B cell (primary cell): ENCODE results near the gene FAM107B. TPM values are rescaled to one million over a fixed set of nuclear protein-coding genes. Genes with fewer than 3 reads are reported as not detected.

Source experiments
- ATAC-seq: fragments of 200-7000 bp; cut with Tn5 transposase; one replicate; pipeline ENCODE4 v1.10.0; 2021; ENCODE audit warnings: low read depth, mild to moderate bottlenecking, moderate number of reproducible peaks, moderate library complexity
- CTCF ChIA-PET: fragments of 350-600 bp; sonication (Branson Sonifier 250); formaldehyde crosslinking; loops from one replicate; lab custom pipeline; 2021; ENCODE audit warnings: antibody characterized with exemption, inconsistent platforms; lab: Charles Lee
- POLR2A ChIA-PET: fragments of 350-600 bp; sonication (Branson Sonifier 250); formaldehyde crosslinking; loops from one replicate; lab custom pipeline; 2021; ENCODE audit warnings: antibody characterized with exemption; lab: Charles Lee
- DNase-seq: peaks from one replicate; pipeline ENCODE4 v3.0.0; 2013
- H2AFZ ChIP-seq: 2 replicates; pipeline ENCODE4 v1.6.1; 2012; ENCODE audit warnings: mild to moderate bottlenecking, low read depth, low read length; ENCODE audit not compliant: insufficient read depth, poor library complexity, severe bottlenecking
- H3K27ac ChIP-seq, 2 donors: 1 replicate in 1 of 2; 2 replicates in 1 of 2; pipeline ENCODE4 v1.5.1; 2012 to 2013; ENCODE audit warnings: low read length in 2 of 2, mild to moderate bottlenecking in 2 of 2, moderate library complexity in 1 of 2
- H3K27me3 ChIP-seq, 4 experiments: fragments of 200-600 bp in 1 of 4; sonication (generic) in 1 of 4; replicated peaks in 1 of 4; 1 replicate in 2 of 4; 2 replicates in 2 of 4; pipeline versions ENCODE4 v1.6.1 to v1.7.0; 2013 to 2016; ENCODE audit warnings: low read length in 3 of 4, mild to moderate bottlenecking in 2 of 4, mixed read lengths in 1 of 4, moderate library complexity in 1 of 4; ENCODE audit not compliant: insufficient read depth in 4 of 4, control insufficient read depth in 3 of 4; ENCODE audit errors: control extremely low read depth in 1 of 4
- H3K36me3 ChIP-seq, 2 experiments: replicated peaks in 1 of 2; 1 replicate in 1 of 2; 2 replicates in 1 of 2; pipeline versions ENCODE4 v1.6.1 to v1.7.1; 2013; ENCODE audit warnings: low read length in 1 of 2; ENCODE audit not compliant: insufficient read depth in 2 of 2, control insufficient read depth in 1 of 2; ENCODE audit errors: control extremely low read depth in 1 of 2, extremely low read depth in 1 of 2
- H3K4me1 ChIP-seq, 2 donors: fragments of 200-600 bp in 1 of 2; sonication (generic) in 1 of 2; 1 replicate in 1 of 2; 2 replicates in 1 of 2; pipeline versions ENCODE4 v1.5.1 to v1.6.1; 2013 to 2017; ENCODE audit warnings: low read length in 2 of 2; ENCODE audit not compliant: control insufficient read depth in 2 of 2, insufficient read depth in 2 of 2
- H3K4me2 ChIP-seq: replicated peaks from 2 replicates; pipeline ENCODE3; 2012; ENCODE audit warnings: mild to moderate bottlenecking, low read depth, low read length; ENCODE audit not compliant: poor library complexity, severe bottlenecking
- H3K4me3 ChIP-seq, 5 experiments: fragments of 200-600 bp in 1 of 5; sonication (generic) in 1 of 5; 1 replicate in 3 of 5; 2 replicates in 2 of 5; pipeline versions ENCODE4 v1.5.1 to v1.7.0; 2011 to 2016; ENCODE audit warnings: low read length in 4 of 5, mild to moderate bottlenecking in 4 of 5, low read depth in 2 of 5, control low read depth in 1 of 5, moderate library complexity in 1 of 5; ENCODE audit not compliant: insufficient read depth in 1 of 5; ENCODE audit errors: control extremely low read depth in 1 of 5, extremely low read depth in 1 of 5
- H3K79me2 ChIP-seq: fragments of 200-600 bp; sonication (generic); one replicate; pipeline ENCODE4 v1.6.0; 2016; ENCODE audit warnings: low read length; ENCODE audit not compliant: control insufficient read depth, insufficient read depth
- H3K9ac ChIP-seq: fragments of 200-600 bp; sonication (generic); 2 replicates; pipeline ENCODE4 v1.6.1; 2017; ENCODE audit warnings: mild to moderate bottlenecking, low read length, moderate library complexity
- H3K9me3 ChIP-seq, 3 donors: one replicate each; pipeline versions ENCODE4 v1.6.1 to v1.7.1; 2013; ENCODE audit warnings: low read length in 2 of 3; ENCODE audit not compliant: control insufficient read depth in 2 of 3, insufficient read depth in 1 of 3; ENCODE audit errors: control extremely low read depth in 1 of 3
- H4K20me1 ChIP-seq: 2 replicates; pipeline ENCODE4 v1.6.0; 2012; ENCODE audit warnings: mild to moderate bottlenecking, low read length; ENCODE audit not compliant: insufficient read depth, control insufficient read depth, poor library complexity, severe bottlenecking
- H3K27ac Mint-ChIP-seq: one replicate; pipeline ENCODE4 v1.8.0; 2021; ENCODE audit warnings: mixed read lengths
- H3K27me3 Mint-ChIP-seq: one replicate; pipeline ENCODE4 v1.8.0; 2021; ENCODE audit warnings: mixed read lengths
- H3K4me1 Mint-ChIP-seq: one replicate; pipeline ENCODE4 v1.8.0; 2021; ENCODE audit warnings: mixed read lengths
- H3K4me3 Mint-ChIP-seq: one replicate; pipeline ENCODE4 v1.8.0; 2021; ENCODE audit warnings: mixed read lengths
- H3K9me3 Mint-ChIP-seq: one replicate; pipeline ENCODE4 v1.8.0; 2022; ENCODE audit warnings: mixed read lengths; ENCODE audit not compliant: insufficient read depth
- EZH2 ChIP-seq: IDR thresholded peaks from 2 replicates; pipeline ENCODE4 v1.6.1; 2012; ENCODE audit warnings: borderline replicate concordance, low read depth, mild to moderate bottlenecking, moderate library complexity, low read length; ENCODE audit not compliant: insufficient read depth, poor library complexity, severe bottlenecking
- WGBS: methylation state at CpG from one replicate; pipeline ENCODE4 v1.1.5; 2013; ENCODE audit warnings: missing lambda C conversion rate; ENCODE audit not compliant: insufficient coverage; 5-methylcytosine and 5-hydroxymethylcytosine counted together
- intact Hi-C: fragments of 100-400 bp; cut with micrococcal nuclease; formaldehyde crosslinking; loops from one replicate; pipeline ENCODE4 v1.10.0; 2022
- polyA plus RNA-seq: library from polyadenylated mRNA; depleted of rRNA; stranded (reverse); fragments of >200 nt; gene quantifications from 2 replicates; pipeline ENCODE4 v1.2.3, GENCODE V29; 2012
- total RNA-seq, 2 donors: library from RNA; stranded (reverse); fragments of 120-200 nt in 1 of 2; gene quantifications; 1 replicate in 1 of 2; 2 replicates in 1 of 2; pipeline versions ENCODE4 v1.2.3 to v1.2.4, GENCODE V29; 2013 to 2022
- TF ChIP-seq, protein P1 (sequence below): fragments of 200-600 bp; IDR thresholded peaks from one replicate; pipeline ENCODE4 v1.8.0; 2022; ENCODE audit warnings: antibody characterized with exemption, mild to moderate bottlenecking

Gene FAM107B
- total and polyA plus RNA-seq, 2 donors (not counting 1 experiment from before 2014, with no cell fraction given): 31.9 to 318 TPM

DNA sequence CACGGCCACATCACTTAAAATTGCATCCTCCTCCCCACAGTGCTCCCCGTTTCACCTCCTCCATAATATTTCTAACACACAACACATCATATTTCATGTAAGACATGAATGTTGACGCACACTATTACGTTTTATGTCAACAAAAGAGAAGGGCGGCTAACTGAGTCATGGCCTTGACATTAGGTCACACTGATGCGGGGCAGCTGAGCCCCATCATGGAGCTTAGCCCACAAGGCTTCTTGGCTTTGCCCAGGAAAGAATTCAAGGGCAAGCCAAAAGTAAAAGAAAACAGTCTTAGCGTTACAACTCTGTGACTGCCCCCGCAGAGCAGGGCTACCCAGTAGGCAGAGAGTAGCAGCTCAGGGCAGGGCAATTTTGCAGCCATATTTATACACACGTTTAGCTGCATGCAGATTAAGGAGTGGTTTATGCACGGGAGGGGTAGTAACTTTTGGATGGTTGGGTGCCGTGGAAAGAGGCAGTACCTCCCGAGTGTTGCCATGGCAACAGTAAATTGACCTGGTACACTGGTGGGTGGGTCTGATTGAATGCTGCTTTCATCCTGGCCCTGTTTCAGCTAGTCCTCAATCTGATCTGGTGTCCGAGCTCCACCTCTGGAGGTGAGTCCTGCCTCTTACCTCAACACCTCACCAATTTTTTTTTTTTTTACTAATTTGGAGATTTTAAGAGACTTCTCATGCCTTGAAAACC is 287.8 kb downstream of the FAM107B start:
- H3K27ac Mint-ChIP-seq: no peak overlapping the region
- peaks cover 43% of the 10 kb centered on the region for H3K27me3 Mint-ChIP-seq
- no peak overlapping the region for H3K9ac ChIP-seq
- peaks cover 10% of the 10 kb centered on the region for H3K9me3 Mint-ChIP-seq
- peaks cover 4% of the 10 kb centered on the region for H3K4me1 Mint-ChIP-seq
- H3K4me2 ChIP-seq: no peak overlapping the region
- WGBS: 84% methylated on average over 12 of the region's 13 CpGs
- H3K36me3 ChIP-seq: no peaks in the 10 kb centered on the region
- peaks cover 0 to 29% (median 10%) of the 10 kb centered on the region in 4 experiments for H3K27me3 ChIP-seq
- no peaks in the 10 kb centered on the region for H4K20me1 ChIP-seq
- ATAC-seq (no peak), DNase-seq (no peak)
- no peak overlapping the region for H3K4me3 ChIP-seq
- intact Hi-C loops: no loop called here
- no peak overlapping the region for H3K27ac ChIP-seq
- H3K4me3 Mint-ChIP-seq: no peak overlapping the region
- no peak for TF ChIP-seq EZH2
- TF ChIP-seq, protein P1, sequence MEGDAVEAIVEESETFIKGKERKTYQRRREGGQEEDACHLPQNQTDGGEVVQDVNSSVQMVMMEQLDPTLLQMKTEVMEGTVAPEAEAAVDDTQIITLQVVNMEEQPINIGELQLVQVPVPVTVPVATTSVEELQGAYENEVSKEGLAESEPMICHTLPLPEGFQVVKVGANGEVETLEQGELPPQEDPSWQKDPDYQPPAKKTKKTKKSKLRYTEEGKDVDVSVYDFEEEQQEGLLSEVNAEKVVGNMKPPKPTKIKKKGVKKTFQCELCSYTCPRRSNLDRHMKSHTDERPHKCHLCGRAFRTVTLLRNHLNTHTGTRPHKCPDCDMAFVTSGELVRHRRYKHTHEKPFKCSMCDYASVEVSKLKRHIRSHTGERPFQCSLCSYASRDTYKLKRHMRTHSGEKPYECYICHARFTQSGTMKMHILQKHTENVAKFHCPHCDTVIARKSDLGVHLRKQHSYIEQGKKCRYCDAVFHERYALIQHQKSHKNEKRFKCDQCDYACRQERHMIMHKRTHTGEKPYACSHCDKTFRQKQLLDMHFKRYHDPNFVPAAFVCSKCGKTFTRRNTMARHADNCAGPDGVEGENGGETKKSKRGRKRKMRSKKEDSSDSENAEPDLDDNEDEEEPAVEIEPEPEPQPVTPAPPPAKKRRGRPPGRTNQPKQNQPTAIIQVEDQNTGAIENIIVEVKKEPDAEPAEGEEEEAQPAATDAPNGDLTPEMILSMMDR: no peak
- no peak overlapping the region for H2AFZ ChIP-seq
- ChIA-PET CTCF (interaction anchor here (1.8 kb wide), 1 partner anchor 11 kb away, joined by 7 read pairs; no protein-coding TSS in a partner anchor), POLR2A (no interaction called here)
- peaks cover 0 to 7% (median 0%) of the 10 kb centered on the region in 3 donors for H3K9me3 ChIP-seq
- no peaks in the 10 kb centered on the region for H3K4me1 ChIP-seq
- no peaks in the 10 kb centered on the region for H3K79me2 ChIP-seq

DNA sequence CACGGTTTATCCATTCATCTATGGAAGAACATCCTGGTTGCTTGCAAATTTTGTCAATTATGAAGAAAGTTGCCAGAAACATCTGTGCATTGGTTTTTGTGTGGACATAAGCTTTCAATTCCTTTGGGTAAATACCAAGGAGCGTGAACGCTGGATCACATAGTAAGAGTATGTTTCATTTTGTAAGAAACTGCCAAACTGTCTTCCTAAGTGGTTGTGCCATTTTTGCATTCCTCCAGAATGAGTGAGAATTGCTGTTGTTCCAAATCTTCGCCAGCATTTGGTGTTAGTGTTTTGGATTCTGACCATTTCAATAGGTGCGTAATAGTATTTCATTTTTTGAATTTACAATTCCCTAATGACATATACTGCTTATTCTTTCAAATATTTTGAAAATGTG is 288.7 kb downstream of the FAM107B start:
- ChIA-PET POLR2A (no interaction called here), CTCF (no interaction called here)
- no peaks in the 10 kb centered on the region for H3K4me1 ChIP-seq
- no peak for TF ChIP-seq EZH2
- TF ChIP-seq, protein P1: no peak
- H3K4me3 Mint-ChIP-seq: no peak overlapping the region
- H3K4me1 Mint-ChIP-seq: peaks cover 2% of the 10 kb centered on the region
- no peak overlapping the region for H3K4me3 ChIP-seq
- H3K27me3 ChIP-seq: peaks cover 0 to 33% (median 10%) of the 10 kb centered on the region in 4 experiments
- ATAC-seq (no peak), DNase-seq (no peak)
- intact Hi-C loops: no loop called here
- H3K27me3 Mint-ChIP-seq: peaks cover 43% of the 10 kb centered on the region
- peaks cover 0 to 7% (median 0%) of the 10 kb centered on the region in 3 donors for H3K9me3 ChIP-seq
- no peak overlapping the region for H3K4me2 ChIP-seq
- WGBS: 95% methylated on average over 3 of the region's 5 CpGs
- H3K36me3 ChIP-seq: no peaks in the 10 kb centered on the region
- H3K79me2 ChIP-seq: no peaks in the 10 kb centered on the region
- no peak overlapping the region for H3K27ac Mint-ChIP-seq
- no peak overlapping the region for H2AFZ ChIP-seq
- no peak overlapping the region for H3K27ac ChIP-seq
- H3K9ac ChIP-seq: no peak overlapping the region
- peaks cover 10% of the 10 kb centered on the region for H3K9me3 Mint-ChIP-seq
- no peaks in the 10 kb centered on the region for H4K20me1 ChIP-seq
